ENCODE measurements around the gene KRT15.

DNA sequence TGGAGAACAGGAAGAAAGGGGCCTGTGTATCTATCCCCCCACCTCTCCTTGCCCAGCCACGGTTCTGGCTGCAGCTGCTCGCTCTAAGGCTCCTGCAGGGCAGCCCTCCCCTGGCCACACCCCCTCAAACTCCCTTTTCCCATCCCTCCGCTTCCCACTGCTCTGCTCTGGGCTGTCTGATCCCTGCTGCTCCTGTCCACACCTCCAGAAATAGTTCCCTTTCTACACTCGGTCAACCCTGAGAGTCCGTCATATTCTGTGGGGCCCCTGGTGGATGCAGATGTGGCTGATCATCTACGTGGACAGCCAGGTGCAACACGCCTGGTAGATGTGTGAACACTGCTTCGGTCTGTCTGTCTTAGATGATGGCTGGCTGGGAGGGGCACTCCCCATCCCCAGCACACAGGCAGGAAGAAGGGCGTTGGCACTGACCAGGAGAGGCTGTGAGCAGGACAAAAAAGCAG lies 28.7 kb upstream of the KRT15 start:
- TF ChIP-seq, protein P1, sequence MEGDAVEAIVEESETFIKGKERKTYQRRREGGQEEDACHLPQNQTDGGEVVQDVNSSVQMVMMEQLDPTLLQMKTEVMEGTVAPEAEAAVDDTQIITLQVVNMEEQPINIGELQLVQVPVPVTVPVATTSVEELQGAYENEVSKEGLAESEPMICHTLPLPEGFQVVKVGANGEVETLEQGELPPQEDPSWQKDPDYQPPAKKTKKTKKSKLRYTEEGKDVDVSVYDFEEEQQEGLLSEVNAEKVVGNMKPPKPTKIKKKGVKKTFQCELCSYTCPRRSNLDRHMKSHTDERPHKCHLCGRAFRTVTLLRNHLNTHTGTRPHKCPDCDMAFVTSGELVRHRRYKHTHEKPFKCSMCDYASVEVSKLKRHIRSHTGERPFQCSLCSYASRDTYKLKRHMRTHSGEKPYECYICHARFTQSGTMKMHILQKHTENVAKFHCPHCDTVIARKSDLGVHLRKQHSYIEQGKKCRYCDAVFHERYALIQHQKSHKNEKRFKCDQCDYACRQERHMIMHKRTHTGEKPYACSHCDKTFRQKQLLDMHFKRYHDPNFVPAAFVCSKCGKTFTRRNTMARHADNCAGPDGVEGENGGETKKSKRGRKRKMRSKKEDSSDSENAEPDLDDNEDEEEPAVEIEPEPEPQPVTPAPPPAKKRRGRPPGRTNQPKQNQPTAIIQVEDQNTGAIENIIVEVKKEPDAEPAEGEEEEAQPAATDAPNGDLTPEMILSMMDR (IDR thresholded peaks at IDR 0.05) = no peak
- no peak for TF ChIP-seq POLR2A (IDR thresholded peaks at IDR 0.05)
